GM21723 (cell line): ENCODE results near the gene CHRNB2.
"Not testable (repeated sequence)": the region's sequence is repeated elsewhere in the genome, so short reads cannot be mapped to it uniquely, and the experiment has no call there.

ENCODE experiments used
- ATAC-seq: cut with Tn5 transposase; IDR thresholded peaks from one replicate; pipeline ENCODE4 v1.9.1; 2021; ENCODE audit warnings: mild to moderate bottlenecking, moderate library complexity; ENCODE audit not compliant: unreplicated experiment

The CHRNB2 gene, protein sequence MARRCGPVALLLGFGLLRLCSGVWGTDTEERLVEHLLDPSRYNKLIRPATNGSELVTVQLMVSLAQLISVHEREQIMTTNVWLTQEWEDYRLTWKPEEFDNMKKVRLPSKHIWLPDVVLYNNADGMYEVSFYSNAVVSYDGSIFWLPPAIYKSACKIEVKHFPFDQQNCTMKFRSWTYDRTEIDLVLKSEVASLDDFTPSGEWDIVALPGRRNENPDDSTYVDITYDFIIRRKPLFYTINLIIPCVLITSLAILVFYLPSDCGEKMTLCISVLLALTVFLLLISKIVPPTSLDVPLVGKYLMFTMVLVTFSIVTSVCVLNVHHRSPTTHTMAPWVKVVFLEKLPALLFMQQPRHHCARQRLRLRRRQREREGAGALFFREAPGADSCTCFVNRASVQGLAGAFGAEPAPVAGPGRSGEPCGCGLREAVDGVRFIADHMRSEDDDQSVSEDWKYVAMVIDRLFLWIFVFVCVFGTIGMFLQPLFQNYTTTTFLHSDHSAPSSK

GRCh38 chr1:154567386-154568156 lies at the start of gene CHRNB2:
Gene CHRNB2, plus strand, starts transcription at chr1:154567778. Its CDS starts 267 bp downstream, at chr1:154568045.
- ATAC-seq: peak; percentile 61

GRCh38 chr1:154519591-154519991 lies 48.0 kb upstream of the CHRNB2 start:
- ATAC-seq: no peak

GRCh38 chr1:154520333-154520732 lies 47.2 kb upstream of the CHRNB2 start:
- ATAC-seq: no peak

- ATAC-seq: no peak
These were observed 45.9 kb upstream of the CHRNB2 start for GRCh38 chr1:154521695-154522094.

- no peak for ATAC-seq
These were observed 42.7 kb upstream of the CHRNB2 start for GRCh38 chr1:154524881-154525280.

DNA sequence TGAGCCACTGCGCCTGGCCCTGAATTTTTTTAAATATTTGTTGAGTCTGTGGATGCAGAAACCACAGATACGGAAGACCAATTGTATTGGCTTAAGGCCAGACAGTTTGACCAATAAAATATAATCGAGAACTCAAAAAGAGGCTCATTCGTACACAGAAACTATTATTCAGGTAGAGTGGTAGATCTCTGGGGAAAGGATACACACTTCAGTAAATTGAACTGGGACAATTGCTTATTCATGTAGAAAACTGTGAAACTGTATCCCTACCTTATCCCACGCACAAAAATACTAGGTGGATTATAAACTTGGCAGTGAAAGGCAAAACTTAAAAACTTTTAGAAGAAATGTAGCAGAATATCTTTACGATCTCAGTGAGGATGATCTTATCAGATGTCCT lies 40.4 kb upstream of the CHRNB2 start:
- no peak for ATAC-seq

DNA sequence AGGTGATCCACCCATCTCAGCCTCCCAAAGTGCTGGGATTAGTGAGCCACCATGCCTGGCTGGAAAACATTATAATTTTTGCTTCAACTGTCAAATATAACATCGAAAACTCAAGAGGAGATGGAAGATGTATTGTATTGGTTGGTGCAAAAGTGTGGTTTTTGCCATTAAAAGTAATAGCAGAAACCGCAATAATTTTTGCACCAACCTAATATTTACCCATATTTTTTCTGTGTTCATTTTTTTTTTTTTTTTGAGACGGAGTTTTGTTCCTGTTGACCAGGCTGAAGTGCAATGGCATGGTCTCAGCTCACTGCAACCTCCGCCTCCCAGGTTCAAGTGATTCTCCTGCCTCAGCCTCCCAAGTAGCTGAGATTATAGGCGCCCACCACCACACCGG lies 38.3 kb upstream of the CHRNB2 start:
- ATAC-seq: no peak

GRCh38 chr1:154531950-154532349 lies 35.6 kb upstream of the CHRNB2 start:
- not testable (repeated sequence) for ATAC-seq

DNA sequence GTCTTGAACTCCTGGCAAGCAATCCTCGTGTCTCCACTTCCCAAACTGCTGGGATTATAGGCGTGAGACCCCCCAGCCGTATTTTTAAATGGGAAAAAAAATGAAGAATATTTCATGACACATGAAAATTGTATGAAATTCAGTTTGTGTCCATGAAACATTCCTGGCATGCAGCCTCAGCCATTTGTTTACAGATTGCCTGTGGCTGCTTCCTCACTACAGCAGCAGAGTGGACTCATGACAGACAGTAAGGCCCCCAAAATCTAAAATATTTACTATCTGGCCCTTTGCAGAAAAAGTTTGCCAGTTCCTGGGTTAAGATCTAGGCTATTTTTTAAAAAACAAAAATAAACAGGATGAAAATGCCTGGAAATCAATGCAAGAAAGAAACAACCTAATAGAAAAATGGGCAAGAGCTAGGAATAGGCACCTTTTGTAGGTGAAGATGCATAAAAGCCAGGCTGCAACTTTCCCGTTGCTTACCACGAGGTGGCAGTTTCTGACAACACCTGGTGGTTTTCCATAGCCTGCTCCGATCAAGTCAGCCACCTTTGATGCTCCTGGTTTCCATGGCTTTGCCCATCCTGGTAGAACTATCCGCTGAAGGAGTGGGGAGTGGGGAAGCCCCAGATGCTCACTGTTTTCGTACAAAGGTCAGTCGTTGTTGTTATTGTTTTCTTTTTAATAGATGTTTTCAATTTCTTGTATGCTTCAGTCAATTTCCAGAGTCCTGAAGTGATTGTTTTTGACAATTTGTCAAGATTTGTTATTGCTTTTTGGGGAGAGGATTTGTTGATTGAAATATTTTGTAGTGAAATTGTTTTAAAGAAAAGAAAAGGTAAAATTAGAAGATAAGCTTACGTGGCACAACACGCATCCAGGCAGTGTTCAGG lies 33.4 kb upstream of the CHRNB2 start:
- no peak for ATAC-seq

- no peak for ATAC-seq
These were observed 31.0 kb upstream of the CHRNB2 start for GRCh38 chr1:154536570-154536969.

DNA sequence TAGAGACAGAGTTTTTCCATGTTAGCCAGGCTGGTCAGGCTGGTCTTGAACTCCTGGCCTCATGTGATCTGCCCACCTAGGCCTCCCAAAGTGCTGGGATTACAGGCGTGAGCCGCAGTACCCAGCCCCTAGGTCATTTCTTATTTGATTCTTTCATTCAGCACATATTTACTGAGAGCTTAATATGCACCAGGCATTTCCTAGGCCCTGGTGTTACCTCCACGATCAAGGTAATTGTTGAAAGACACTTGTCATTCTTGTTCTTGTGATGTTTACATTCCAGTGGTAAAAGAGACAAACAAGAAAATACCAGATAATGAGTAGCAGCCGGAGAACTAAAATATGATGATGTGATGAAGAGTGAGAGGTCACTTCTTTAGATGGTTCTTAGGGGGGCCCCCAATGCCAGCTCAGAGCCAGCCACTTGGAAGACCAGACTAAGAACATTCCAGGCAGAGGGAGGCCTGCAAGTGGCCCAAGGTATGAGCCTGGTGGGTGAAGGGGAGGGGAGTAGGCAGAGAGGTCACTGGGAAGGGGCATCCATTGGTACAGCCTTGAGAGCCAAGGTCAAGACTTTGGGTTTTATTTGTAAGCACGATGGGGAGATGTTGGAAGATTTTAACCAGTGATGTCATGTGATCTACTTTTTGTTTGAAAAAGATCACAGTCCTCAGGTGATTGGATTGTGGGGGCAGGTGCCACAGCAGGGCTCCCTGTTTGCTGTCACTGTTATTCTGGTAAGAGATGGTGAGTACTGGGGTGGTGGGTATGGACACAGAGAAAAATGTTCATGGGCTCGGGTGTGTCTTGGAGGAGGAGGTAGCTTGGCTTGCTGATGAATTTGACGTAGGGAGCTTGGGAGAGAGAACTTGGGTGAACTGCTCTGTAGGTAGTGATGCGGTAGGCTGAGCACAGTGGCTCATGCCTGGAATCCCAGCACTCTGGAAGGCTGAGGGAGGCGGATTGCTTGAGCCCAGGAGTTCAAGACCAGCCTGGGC lies 27.8 kb upstream of the CHRNB2 start:
- no peak for ATAC-seq

- ATAC-seq: no peak
These were observed 26.3 kb upstream of the CHRNB2 start for GRCh38 chr1:154541231-154541630.

- no peak for ATAC-seq
These were observed 21.1 kb upstream of the CHRNB2 start for GRCh38 chr1:154546264-154547063.

DNA sequence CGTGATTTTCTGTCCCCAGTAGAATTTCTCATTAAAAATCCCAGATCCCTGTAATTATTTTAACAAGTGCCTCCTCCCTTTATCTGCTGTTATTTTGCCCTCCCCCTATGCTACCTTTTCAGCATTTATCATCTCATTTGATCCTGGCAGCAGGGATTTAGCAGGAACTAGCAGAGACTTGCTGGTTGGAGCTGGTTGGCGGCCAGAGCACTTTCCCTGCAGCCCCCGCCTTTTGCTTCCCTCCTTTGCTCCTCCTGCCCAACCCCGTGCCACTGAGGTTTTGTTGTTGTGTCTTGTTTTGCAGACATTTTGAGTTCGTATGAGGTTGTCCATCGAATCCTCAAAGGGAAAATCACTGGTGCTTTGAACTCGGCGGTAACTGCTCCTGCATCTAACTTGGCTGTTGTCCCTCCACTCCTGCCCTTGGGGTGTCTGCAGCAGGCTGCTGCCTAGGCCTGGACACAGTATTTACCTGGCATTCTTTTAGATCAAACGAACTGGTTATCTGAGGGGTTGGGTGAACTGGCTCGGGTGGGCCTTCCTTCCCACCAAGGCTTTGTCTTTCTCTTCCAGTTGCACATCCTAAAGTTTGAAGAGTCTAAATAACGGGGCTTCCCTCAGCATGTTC lies 20.4 kb upstream of the CHRNB2 start:
- no peak for ATAC-seq

DNA sequence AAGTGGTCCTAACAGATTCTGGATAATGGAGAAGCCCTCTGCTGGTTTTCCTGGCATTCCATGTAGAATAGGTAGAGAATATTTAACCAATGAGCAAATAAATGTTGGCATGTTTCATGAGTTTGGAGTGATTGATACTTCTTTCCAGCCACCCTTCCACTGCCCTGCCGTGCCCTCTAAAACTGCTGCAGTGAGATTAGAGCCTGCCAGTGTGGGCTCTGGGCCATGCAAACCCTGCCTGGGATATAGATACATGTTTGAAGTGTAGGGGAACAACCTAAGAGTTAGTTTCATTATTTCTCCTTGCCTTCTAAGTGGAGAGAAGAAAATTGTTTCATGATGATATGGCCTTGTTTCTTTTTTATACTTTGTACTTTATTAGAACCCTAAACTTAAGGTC lies 19.6 kb upstream of the CHRNB2 start:
- no peak for ATAC-seq

DNA sequence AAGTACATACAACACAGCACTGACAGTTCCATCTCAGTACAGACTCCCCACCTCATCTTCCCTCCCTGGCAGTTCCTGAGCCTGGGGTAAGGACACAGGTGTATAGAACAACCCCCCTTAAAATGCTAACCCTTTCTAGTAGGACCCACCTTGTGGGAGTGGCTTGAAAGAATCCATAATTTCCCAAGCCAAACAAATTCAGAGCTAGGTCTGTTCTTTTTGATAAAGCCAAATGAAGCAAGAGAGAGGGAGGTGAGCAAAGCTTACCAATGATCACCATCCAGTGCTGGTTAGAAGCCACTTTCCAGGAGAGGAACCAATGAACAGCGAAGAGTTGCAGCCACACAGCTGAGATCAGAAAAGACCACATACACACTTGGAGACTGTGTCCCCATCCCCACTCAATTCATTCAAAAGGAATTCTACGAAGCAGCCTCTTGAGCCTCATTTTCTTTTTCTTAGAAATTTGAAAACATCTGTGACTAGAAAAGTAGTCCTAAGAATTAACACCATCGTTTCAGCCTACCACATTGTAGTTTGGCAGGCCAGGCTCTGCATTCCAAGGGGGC lies 18.3 kb upstream of the CHRNB2 start:
- no peak for ATAC-seq

DNA sequence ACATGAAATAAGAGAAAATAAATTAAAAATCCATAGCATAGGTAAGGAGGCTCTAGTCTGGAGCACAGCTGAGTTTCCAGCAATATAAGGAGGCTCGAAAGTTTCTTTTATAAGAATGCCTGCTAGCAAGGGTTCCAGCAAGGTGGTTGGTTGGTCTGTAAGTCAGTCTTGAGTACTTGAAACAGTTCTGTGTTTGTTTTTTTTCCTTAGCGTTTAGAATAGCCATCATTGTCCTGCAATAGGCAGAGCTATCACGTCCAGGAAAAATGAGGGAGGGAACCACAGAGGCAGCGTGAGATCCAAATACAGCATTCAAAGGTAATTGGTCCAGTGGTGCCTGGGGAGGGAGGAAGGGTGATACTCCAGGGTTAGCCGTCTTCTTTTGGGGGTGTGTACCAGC lies 17.5 kb upstream of the CHRNB2 start:
- no peak for ATAC-seq

- no peak for ATAC-seq
These were observed 16.9 kb upstream of the CHRNB2 start for GRCh38 chr1:154550657-154551056.
